CD14-positive monocyte (primary cell): Measurements from ENCODE around the gene AMBRA1. TPM values are rescaled to one million over a fixed set of nuclear protein-coding genes. Genes with fewer than 3 reads are reported as not detected.
A peak's percentile ranks its signal among the peaks of the same experiment; 100 is the strongest.

ENCODE experiments used
- DNase-seq, 3 donors: peaks; one replicate each; pipeline ENCODE4 v3.0.0-alpha.2; 2011 to 2022
- H2AFZ ChIP-seq: 2 replicates; pipeline ENCODE4 v1.6.0; 2012; ENCODE audit warnings: mild to moderate bottlenecking, low read depth, low read length, inconsistent platforms; ENCODE audit not compliant: insufficient read depth, poor library complexity, severe bottlenecking
- H3K27ac ChIP-seq, 2 donors: 1 replicate in 1 of 2; 2 replicates in 1 of 2; pipeline ENCODE4 v1.5.1; 2012 to 2013; ENCODE audit warnings: low read length in 2 of 2, control low read depth in 1 of 2, inconsistent platforms in 1 of 2, low read depth in 1 of 2, mild to moderate bottlenecking in 1 of 2
- H3K27me3 ChIP-seq, 2 donors: one replicate each; pipeline versions ENCODE4 v1.6.0 to v1.6.1; 2011 to 2013; ENCODE audit warnings: low read length in 2 of 2; ENCODE audit not compliant: control insufficient read depth in 2 of 2, insufficient read depth in 2 of 2
- H3K36me3 ChIP-seq, 2 donors: replicated peaks in 1 of 2; 1 replicate in 1 of 2; 2 replicates in 1 of 2; pipeline versions ENCODE4 v1.5.1 to v1.6.1; 2012 to 2013; ENCODE audit warnings: low read length in 2 of 2, control low read depth in 1 of 2, inconsistent platforms in 1 of 2, mild to moderate bottlenecking in 1 of 2; ENCODE audit not compliant: insufficient read depth in 2 of 2, control insufficient read depth in 1 of 2
- H3K4me1 ChIP-seq, 2 donors: 1 replicate in 1 of 2; 2 replicates in 1 of 2; pipeline versions ENCODE4 v1.5.1 to v1.6.1; 2012 to 2013; ENCODE audit warnings: low read length in 2 of 2, control low read depth in 1 of 2, inconsistent platforms in 1 of 2, mild to moderate bottlenecking in 1 of 2, moderate library complexity in 1 of 2; ENCODE audit not compliant: insufficient read depth in 2 of 2, control insufficient read depth in 1 of 2
- H3K4me2 ChIP-seq: replicated peaks from 2 replicates; pipeline ENCODE3; 2012; ENCODE audit warnings: low read length, moderate library complexity, mild to moderate bottlenecking; ENCODE audit not compliant: poor library complexity, severe bottlenecking; ENCODE audit errors: extremely low read depth
- H3K4me3 ChIP-seq, 3 experiments: fragments of 200-600 bp in 1 of 3; sonication (generic) in 1 of 3; replicated peaks in 1 of 3; 1 replicate in 2 of 3; 2 replicates in 1 of 3; pipeline ENCODE4 v1.5.1; 2011 to 2013; ENCODE audit warnings: low read length in 3 of 3, mild to moderate bottlenecking in 3 of 3, control low read depth in 2 of 3, low read depth in 2 of 3, inconsistent platforms in 1 of 3, moderate library complexity in 1 of 3
- H3K79me2 ChIP-seq: 2 replicates; pipeline ENCODE4 v1.6.0; 2012; ENCODE audit warnings: mild to moderate bottlenecking, control low read depth, inconsistent platforms, low read length, moderate library complexity; ENCODE audit not compliant: insufficient read depth
- H3K9ac ChIP-seq: 2 replicates; pipeline ENCODE4 v1.6.0; 2017; ENCODE audit warnings: low read length, mild to moderate bottlenecking; ENCODE audit not compliant: insufficient read depth, poor library complexity, severe bottlenecking
- H3K9me3 ChIP-seq, 2 donors: replicated peaks in 1 of 2; 1 replicate in 1 of 2; 2 replicates in 1 of 2; pipeline versions ENCODE4 v1.5.1 to v1.6.1; 2012 to 2013; ENCODE audit warnings: low read length in 2 of 2, control low read depth in 1 of 2; ENCODE audit not compliant: control insufficient read depth in 1 of 2, insufficient read depth in 1 of 2
- H4K20me1 ChIP-seq: 2 replicates; pipeline ENCODE4 v1.6.0; 2012; ENCODE audit warnings: mild to moderate bottlenecking, low read length, control low read depth, moderate library complexity; ENCODE audit not compliant: insufficient read depth
- H3K27ac Mint-ChIP-seq, 7 donors: one replicate each; pipeline ENCODE4 v1.8.0; 2020; ENCODE audit warnings: mild to moderate bottlenecking in 7 of 7, mixed read lengths in 7 of 7, moderate library complexity in 6 of 7, inconsistent platforms in 2 of 7
- H3K27me3 Mint-ChIP-seq, 3 donors: one replicate each; pipeline ENCODE4 v1.8.0; 2021 to 2022; ENCODE audit warnings: low read depth in 3 of 3, mild to moderate bottlenecking in 3 of 3, mixed read lengths in 3 of 3, moderate library complexity in 3 of 3, inconsistent platforms in 1 of 3
- H3K36me3 Mint-ChIP-seq, 2 donors: one replicate each; pipeline ENCODE4 v1.8.0; 2020; ENCODE audit warnings: mixed read lengths in 2 of 2, inconsistent platforms in 1 of 2, mild to moderate bottlenecking in 1 of 2
- H3K4me1 Mint-ChIP-seq: one replicate; pipeline ENCODE4 v1.8.0; 2020; ENCODE audit warnings: mild to moderate bottlenecking, mixed read lengths
- H3K4me3 Mint-ChIP-seq, 2 donors: one replicate each; pipeline ENCODE4 v1.8.0; 2020; ENCODE audit warnings: mild to moderate bottlenecking in 2 of 2, mixed read lengths in 2 of 2, moderate library complexity in 1 of 2
- H3K9me3 Mint-ChIP-seq, 7 donors: one replicate each; pipeline ENCODE4 v1.8.0; 2020 to 2022; ENCODE audit warnings: mixed read lengths in 7 of 7, mild to moderate bottlenecking in 6 of 7, moderate library complexity in 6 of 7, inconsistent platforms in 2 of 7
- CTCF ChIP-seq: fragments of 200-600 bp; IDR thresholded peaks from one replicate; pipeline ENCODE4 v1.8.0; 2022; ENCODE audit warnings: antibody characterized with exemption, mild to moderate bottlenecking
- WGBS: methylation state at CpG from one replicate; pipeline ENCODE4 v1.1.5; 2013; ENCODE audit warnings: missing lambda C conversion rate; ENCODE audit not compliant: insufficient coverage; 5-methylcytosine and 5-hydroxymethylcytosine counted together
- intact Hi-C, 2 donors: fragments of 100-400 bp; cut with micrococcal nuclease; formaldehyde crosslinking; loops; one replicate each; pipeline versions ENCODE4 v1.15.0 to v1.15.1; 2023
- polyA plus RNA-seq, 3 donors: library from polyadenylated mRNA; depleted of rRNA in 1 of 3; unstranded in 2 of 3; stranded (reverse) in 1 of 3; fragments of 300-500 nt in 2 of 3; fragments of >200 nt in 1 of 3; fragmentation: Illumina TruSeq in 2 of 3; gene quantifications; 1 replicate in 2 of 3; 2 replicates in 1 of 3; pipeline ENCODE4 v1.2.3, GENCODE V29; 2012 to 2021

AMBRA1 gene
- polyA plus RNA-seq, 3 donors, result 2.1 to 6.1 (median 3.8) TPM

GRCh38 chr11:46628961-46629360, 35.1 kb upstream of the AMBRA1 start:
- peaks cover 58 to 83% of the 10 kb centered on the region in 2 donors for H3K36me3 Mint-ChIP-seq
- peaks cover 74 to 89% of the 10 kb centered on the region in 2 donors for H3K36me3 ChIP-seq
- H3K4me1 Mint-ChIP-seq, result no peaks in the 10 kb centered on the region

GRCh38 chr11:46625406-46625805, 31.6 kb upstream of the AMBRA1 start:
- H3K4me1 ChIP-seq, result no peaks in the 10 kb centered on the region
- Mint-ChIP-seq H3K9me3 (peaks cover 0 to 1% (median 0%) of the 10 kb centered on the region in 7 donors), H3K4me3 (no peak overlapping the region), H3K36me3 (peaks cover 57 to 89% of the 10 kb centered on the region in 2 donors), H3K27me3 (no peaks in the 10 kb centered on the region), H3K4me1 (peaks cover 3% of the 10 kb centered on the region), H3K27ac (peak overlapping the region in 2 of 7 donors; percentile 30)
- no peaks in the 10 kb centered on the region for H3K9me3 ChIP-seq
- H3K4me2 ChIP-seq, result no peak overlapping the region
- 100% methylated on average over 3 of the region's 3 CpGs for WGBS
- H3K4me3 ChIP-seq, result no peak overlapping the region
- peaks cover 76% of the 10 kb centered on the region for H4K20me1 ChIP-seq
- H3K27ac ChIP-seq, result no peak overlapping the region
- DNase-seq, result no peak
- H3K79me2 ChIP-seq, result peaks cover 79% of the 10 kb centered on the region
- H3K36me3 ChIP-seq, result peaks cover 62 to 88% of the 10 kb centered on the region in 2 donors
- H3K27me3 ChIP-seq, result no peaks in the 10 kb centered on the region
- intact Hi-C loops, result no loop called here
- no peak overlapping the region for H3K9ac ChIP-seq
- H2AFZ ChIP-seq, result no peak overlapping the region
- TF ChIP-seq CTCF, result no peak

More at GRCh38 chr11:46628961-46629360, 35.1 kb upstream of the AMBRA1 start:
- Histone ChIP-seq H3K4me1 (no peaks in the 10 kb centered on the region), H3K4me2 (no peak overlapping the region), H3K9ac (no peak overlapping the region), H3K27ac (no peak overlapping the region), H4K20me1 (peaks cover 59% of the 10 kb centered on the region), H3K4me3 (no peak overlapping the region), H3K27me3 (no peaks in the 10 kb centered on the region), H3K9me3 (no peaks in the 10 kb centered on the region), H3K79me2 (peaks cover 50% of the 10 kb centered on the region), H2AFZ (no peak overlapping the region)
- Mint-ChIP-seq H3K27me3 (no peaks in the 10 kb centered on the region), H3K9me3 (peaks cover 0 to 1% (median 0%) of the 10 kb centered on the region in 7 donors), H3K4me3 (no peak overlapping the region), H3K27ac (peak overlapping the region in 2 of 7 donors; percentile 57 to 70)
- WGBS, result 100% methylated on average over 1 of the region's 6 CpGs
- DNase-seq, result no peak
- no peak for TF ChIP-seq CTCF
- intact Hi-C loops, result no loop called here
